Right kidney (tissue), 1 donor: ENCODE measurements around the gene AP1M1.

ENCODE experiments used
- DNase-seq: peaks from one replicate; pipeline ENCODE4 v3.0.0-alpha.2; 2016

The AP1M1 gene

DNA sequence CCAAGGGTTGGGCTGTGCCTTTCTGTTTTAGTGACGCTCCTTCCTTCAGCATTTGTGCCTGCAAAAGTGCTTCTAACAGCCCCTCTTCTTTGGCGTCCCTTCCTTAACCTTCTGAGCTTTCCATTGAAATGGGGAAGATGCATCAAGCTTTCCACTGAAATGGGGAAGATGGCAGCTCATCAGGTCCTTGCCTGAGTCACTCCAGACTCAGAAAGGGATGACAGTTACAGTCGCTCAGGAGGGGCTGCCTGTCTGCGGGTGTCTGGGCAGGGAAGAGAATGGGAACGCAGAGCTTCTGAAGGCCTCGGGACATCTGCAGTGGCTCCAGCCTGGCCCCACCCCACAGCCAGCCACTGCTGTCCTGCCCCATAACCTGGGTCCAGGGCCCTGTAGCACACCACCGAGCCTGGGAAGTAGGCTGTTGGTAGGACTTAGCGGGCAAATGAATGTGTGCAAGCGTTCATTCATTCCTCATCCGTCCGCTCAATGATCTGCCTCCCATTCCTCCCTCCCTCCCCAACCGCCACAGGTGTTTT, 9.8 kb downstream of the AP1M1 start:
- DNase-seq, result no peak

DNA sequence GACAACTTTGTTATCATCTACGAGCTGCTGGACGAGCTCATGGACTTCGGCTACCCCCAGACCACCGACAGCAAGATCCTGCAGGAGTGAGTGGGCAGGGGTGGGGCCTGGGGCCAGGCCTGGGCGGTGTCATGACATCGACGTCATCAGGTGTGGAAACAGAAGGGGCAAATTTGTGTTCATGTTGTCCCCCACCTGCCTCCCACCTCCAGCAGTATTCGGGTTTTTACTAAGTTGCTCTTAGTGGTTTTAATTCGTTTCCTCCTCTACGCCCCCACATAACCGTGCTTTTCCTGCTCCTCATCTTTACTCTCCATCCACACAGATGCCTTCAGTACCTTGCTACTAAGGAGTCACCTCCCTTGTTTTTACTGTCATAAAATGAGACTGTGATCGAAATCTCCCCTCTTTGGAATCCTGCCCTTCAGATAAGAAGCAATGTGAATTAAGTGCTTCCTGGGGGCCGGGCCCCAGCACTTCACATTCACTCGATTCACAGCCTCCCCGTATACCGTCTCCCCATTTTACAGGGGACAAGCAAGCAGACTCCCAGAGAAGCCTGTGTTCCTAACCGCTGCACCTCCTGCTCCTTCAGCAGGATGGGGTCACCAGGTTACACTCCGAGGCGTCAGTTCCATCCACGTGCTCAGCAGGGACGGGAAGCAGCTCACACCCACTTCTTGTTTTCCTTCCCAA, 10.5 kb downstream of the AP1M1 start:
- no peak for DNase-seq

DNA sequence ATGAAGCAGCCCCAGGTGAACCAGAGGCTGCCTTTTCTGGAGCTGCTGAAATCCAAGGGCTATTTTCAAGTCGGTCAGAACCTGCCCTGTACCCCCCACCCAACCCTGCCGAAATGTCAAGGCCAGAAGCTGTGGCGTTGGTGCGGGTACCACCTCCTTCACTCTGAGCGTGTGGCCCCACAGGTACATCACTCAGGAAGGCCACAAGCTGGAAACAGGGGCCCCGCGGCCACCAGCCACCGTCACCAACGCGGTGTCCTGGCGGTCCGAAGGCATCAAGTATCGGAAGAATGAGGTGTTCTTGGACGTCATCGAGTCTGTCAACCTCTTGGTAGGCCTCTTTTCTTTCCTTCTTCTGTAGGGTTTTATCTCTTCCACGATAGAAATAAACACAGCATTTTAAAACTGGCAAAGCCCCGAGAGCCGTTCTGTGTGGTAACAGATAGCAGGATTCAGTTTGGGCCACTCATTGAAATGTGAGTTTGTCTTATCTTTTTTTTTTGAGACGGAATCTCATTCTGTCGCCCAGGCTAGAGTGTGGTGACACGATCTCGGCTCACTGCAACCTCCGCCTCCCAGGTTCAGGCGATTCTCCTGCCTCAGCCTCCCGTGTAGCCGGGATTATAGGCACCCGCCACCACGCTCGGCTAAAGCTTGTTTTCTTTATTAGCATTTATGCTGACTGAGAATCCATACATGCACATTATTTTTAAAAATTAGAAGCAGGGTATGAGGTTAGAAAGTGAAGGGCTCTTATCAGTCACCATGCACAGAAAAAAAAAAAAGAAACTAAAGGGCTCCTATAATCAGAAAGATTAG, 11.3 kb downstream of the AP1M1 start:
- no peak for DNase-seq

DNA sequence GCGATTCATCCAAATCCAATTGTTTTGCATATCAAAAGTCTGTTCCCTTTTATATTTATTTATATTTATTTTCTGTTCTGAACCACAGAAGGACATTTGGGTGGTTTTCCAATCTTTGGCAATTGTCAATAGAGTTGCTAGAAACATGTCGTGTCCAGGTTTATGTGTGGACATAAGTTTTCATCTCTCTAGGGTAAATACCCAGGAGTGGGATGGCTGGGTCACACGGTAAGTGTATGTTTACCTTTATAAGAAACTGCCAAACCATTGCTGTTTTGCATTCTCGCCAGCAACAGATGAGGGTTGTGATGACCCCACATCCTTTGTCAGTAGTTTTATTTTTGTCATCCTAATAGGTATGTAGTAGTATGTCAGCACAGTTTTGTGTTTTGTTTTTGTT, 12.5 kb downstream of the AP1M1 start:
- DNase-seq, result no peak

DNA sequence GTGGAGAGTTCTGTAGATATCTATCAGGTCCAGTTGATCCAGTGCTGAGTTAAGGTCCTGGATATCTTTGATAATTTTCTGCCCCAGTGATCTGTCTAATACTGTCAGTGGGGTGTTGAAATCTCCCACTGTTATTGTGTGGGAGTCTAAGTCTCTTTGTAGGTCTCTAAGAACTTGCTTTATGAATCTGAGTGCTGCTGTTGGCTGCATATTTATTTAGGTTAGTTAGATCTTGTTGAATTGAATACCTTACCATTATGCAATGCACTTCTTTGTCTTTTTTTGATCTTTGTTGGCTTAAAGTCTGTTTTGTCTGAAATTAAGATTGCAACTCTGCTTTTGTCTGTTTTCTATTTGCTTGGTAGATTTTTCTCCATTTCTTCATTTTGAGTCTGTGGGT, 15.4 kb downstream of the AP1M1 start:
- no peak for DNase-seq

DNA sequence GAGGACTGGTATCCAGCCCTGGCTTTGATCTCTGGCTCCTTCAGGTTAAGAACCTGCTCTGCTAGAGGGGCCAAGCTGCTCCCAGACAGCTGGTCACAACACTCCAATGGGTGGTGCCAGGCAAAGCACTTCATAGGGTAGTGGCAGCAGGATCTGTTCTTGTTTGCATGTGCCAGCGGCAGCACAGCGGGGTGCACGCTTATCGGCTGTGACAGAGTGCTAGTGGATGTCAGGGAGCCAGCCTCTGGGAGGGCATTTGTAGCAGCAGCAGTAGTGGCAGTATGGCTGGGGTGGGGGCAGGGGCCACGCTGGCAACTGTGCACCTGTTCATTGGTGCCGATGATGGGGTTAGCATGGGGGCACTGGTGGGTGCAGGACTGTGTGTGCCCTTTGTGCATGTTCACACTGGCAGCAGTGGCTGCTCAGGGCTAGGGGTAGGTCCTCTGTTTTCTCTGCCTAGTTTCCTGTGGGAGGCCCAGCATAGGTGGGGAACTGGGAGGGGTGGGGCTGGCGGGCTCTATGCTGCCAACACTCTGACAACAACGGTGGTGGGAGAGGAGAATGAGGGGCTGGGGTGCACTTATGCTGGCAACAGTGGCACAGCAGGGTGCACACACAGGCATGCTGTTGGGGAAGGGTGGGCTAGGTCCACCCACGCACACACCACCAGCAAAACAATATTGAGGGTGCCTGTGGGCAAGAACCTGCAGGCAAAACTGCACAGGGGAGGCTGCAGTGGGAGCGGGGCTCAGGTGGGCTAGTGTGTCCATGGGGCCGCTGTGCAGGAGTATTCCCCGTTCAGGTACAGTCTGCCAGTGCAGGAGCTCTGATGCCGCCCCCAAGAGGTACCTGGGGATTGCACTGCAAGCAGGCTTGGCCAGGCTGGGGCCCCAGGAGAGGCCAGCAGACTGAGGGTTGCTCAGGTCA, 19.3 kb downstream of the AP1M1 start:
- DNase-seq, result no peak

DNA sequence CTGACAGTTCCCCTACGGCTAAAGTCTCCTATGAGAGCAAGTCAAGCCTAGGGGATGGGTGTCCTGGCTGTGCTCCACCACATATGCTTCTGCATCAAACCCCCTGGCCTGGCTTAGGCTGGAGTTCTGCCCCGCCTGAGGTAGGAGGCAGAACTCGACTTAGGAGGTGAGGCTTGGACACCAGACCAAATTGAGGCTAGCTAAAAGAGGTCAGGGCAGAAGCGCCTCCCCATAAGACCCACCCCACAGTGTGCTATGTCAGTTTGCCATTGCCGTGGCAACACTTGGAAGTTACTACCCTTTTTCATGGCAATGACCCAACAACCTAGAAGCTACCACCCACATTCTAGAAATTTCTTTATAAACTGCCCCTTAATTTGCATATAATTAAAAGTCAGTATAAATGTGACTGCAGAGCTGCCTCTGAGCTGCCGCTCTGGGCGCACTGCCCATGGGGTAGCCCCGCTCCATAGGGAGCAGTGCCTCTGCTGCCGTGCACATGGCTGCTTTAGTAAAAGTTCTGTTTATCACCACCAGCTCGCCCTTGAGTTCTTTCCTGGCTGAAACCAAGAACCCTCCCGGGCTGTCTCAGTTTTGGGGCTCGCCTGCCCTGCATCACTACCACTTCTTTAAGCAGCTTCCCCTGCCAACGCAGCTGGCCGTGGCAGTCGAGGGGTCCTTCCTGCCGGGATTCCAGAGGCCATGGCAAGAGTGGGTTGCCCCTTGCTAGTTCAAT, 20.2 kb downstream of the AP1M1 start:
- DNase-seq, result no peak

DNA sequence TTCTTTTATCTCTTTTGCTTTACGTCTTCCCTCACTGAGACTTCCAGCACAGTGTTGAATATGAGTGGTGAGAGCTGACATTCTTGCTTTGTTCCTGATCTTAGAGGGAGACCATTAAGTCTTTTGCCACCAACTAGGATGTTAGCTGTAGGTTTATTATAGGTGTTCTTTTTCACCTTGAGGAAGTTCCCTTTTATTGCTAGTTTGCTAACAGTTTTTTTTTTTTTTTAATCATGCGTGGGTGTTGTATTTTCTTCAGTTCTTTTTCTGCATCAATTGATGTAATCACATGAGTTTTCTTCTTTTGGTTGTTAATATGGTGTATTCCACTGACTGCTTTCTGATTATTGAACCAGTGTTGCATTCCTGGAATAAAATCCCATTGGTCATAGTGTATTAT, 21.1 kb downstream of the AP1M1 start:
- DNase-seq, result no peak

DNA sequence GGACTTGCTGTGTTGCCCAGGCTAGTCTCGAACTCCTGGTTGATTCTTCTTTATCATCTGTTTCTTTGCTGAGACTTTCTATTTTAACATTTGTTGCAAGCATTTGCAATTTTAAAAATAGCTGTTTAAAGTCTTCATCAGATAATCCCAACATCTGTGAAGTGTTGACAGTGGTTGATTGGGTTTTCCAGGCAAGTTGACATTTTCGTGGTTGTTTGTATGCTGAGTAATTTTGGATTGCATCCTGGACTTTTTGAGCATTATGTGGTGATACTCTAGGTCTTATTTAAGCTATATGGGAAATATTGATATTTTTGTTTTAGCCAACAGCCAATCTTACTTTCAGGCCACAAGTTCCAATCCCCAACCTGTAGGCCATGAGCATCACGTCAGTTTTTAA, 25.1 kb downstream of the AP1M1 start:
- no peak for DNase-seq

DNA sequence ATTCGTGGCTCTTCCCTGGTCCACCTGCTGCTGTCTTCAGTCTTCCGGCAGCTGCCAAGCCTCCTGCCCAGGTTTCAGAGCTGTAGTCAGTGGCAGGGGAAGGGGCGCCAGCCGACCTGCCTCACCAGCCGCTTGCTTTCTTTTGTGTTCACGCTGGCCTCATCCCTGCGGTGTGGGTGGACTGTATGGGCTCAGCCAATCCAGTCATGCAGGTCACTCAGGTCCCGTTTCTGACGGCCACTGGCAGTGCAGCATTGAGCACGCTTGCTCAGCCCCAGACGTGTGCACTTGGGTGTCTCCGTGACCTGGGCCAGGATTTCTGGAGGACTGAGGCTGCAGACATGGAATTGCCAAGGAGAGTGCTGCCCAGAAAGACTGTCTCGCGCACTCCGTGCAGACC, 26.0 kb downstream of the AP1M1 start:
- DNase-seq, result no peak

DNA sequence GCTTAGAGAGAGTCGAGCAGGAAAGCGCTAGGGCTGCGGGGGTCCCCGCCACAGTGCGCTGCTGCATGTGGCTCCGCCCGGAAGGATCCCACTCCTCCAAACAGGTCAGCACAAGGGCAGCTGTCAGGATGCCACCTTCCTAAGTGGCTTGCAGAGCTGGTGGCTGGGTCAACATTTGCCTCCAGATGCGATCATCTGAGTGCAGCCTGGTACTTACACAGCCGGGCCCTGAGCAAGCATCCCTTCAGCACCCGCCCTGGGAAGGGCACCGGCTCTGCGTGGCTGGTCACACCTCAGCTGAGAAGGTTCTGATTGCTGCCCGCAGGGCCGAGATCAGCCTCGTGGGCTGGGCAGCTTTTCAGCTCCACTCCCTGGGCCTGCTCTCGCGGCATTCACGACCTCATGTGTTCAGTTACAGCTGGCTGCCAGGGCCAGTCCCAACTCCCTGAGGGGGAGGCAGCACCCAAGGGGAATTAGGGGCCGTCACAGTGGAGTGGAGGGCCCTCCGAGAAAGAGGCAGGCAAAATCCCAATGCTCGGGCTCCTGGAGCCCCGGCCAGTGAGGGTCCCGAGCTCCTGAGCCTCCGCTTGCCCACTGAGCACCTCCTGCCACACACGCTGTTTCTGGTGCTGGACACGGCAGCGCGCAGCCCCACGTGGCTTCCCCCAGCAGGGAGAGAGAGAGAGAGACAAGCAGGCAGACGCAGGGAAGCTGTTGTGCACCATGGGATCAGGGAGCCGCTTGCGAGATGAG, 26.8 kb downstream of the AP1M1 start:
- no peak for DNase-seq

DNA sequence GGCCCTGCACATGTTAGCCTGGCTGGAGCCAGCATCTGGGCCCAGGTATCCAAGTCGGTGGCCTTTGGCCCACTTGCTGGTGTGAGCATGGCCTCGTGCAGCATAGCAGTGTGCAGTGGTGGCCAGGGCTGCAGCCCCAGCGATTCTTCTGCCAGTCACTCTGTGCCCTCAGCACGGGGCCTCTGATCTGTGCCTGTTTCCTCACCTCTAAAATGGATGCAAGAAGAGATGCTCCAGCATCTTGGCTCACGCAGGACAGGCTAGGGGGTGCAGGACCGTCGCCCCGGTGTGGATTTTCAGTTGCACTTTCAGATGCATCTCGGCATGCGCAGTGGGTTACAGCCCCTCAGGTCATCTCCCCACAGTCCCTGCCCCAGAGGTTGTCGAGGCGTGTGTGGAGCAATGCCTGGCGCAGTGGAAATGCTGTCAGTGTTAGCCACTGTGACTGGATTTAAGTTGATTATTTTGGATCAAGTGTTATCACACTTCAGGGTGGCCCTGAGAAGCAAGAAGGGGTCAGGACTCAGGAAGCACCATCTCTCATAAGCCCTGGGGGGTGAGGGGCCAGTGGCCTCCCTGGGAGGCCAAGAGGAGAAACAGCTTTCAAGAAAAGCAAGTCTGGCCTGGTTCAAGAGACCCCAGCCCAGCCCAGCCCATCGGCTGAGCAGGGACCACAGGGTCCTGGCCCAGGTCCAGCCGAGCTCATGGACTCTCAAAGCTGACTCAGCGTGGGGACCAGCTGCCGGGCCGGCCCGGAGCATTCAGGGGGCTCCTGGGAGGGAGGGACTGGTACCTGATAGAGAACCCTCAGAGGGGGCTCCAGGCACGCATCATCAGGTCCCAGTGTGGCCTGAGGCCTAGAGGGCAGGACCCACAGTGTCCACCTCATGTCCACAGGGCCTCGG, 27.8 kb downstream of the AP1M1 start:
- DNase-seq, result no peak

DNA sequence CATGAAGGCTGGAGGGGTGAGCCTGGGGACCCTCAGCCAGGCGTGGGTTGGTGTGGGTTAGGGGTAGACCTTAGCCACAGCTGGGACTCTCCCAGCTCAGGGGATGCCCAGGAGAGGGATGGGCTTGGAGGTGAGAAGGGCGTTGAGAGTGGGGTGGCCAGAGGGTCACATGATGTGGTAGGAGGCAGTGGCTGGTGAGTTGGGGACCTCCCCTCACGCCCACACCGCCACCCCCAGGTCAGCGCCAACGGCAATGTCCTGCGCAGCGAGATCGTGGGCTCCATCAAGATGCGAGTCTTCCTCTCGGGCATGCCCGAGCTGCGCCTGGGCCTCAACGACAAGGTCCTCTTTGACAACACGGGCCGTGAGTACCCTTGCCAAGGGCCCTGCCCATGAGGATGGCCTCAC, 28.5 kb downstream of the AP1M1 start:
- DNase-seq, result no peak

DNA sequence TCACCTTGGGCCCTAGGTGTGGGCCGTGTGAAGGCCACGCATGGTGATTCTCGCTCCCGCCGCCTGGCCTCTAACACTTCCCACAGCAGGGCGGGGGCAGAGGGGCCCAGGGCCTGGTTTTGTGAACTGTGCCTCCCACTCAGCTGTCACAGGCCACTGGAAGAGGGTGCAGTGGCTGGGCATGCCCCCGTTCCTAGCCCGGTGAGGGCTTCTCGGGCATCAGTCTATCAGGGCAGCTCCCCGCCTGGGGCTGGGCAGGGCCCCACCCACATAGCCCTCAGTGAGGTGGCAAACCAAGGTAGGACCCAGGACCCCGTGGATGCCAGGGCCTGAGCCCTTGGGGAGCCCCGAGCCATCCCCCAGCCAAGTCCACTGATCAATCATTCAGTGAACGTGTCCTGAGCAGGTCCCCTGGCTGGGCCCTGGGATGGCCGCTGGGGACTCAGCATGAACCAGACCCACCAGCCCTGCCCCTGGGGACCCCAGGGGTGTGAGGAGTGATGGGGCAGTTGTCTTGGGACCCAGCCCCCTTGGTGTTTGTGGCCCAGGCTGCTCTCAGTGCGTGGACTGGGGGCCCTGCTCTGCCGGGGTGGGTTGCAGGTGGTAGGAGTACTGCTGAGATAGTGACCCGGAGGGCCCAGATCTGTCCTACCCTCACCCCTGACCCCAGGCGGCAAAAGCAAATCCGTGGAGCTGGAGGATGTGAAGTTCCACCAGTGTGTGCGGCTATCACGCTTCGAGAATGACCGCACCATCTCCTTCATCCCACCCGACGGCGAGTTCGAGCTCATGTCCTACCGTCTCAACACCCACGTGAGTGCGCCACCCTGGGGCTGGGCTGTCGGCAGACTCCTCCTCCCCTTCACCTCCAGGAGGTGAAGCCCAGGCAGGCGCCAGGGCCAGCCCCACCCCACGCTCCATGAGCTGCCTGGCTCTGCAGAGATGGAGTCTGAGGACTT, 29.4 kb downstream of the AP1M1 start:
- DNase-seq, result no peak

DNA sequence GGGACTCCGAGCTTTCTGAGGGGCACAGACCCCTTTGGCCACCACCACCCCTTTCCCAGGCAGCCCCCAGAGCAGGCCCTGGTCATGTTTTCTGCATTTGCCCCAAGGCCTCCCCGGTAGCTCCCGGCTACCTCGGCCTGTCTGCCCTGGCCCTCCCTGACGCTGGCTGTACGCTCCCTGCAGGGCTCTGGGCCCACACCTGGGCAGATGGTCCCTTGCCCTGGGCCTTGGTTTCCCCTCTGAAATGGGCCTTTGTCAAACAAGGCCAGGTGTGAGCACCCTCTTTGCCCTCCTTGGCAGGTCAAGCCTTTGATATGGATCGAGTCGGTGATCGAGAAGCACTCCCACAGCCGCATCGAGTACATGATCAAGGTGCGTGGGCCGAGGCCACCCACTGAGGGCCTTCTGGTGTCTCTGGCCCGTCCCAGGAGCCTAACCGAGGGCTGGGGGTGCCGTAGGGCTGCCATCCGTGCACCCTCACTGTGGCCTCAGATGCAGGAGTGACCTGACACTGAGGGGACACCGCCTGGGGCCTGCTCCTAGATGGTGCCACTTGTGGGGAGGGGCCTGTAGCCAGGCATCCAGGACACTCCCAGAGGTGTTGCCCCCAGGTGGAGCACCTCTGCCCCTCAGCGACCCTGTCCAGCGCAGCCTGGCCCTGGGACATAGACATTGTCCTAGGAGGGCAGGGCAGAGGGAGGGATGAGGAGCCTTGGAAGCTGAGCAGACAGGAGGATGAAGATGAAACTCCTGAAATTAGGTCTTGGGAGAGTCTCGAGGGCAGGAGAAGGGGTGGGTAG, 30.3 kb downstream of the AP1M1 start:
- no peak for DNase-seq

DNA sequence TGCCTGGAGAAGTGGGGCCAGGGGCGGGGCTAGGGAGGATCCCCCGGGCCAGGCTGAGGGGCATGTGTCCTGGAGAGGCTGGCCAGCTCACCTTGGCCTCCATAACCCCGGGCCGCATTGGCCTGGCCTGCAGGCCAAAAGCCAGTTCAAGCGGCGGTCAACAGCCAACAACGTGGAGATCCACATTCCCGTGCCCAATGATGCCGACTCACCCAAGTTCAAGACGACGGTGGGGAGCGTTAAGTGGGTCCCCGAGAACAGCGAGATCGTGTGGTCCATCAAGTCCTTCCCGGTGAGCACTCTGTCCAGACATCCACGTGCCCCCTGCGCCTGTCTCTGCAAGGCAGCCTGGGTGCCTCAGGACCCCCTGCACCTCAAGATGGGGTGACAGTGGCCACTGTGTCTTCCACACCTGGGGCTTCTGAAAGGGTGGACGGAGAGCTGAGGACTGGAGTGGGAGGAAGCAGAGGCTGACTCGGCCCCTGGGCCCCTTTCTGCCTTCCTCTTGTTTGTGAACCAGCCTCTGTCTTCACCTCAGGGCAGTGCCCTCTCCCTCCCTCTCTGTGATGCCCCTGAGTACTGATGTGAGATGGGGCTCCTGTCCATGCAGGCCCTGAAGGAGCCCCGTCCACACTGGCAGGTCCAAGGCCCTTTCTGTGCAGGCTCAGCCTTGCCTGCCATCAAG, 31.1 kb downstream of the AP1M1 start:
- DNase-seq, result no peak

DNA sequence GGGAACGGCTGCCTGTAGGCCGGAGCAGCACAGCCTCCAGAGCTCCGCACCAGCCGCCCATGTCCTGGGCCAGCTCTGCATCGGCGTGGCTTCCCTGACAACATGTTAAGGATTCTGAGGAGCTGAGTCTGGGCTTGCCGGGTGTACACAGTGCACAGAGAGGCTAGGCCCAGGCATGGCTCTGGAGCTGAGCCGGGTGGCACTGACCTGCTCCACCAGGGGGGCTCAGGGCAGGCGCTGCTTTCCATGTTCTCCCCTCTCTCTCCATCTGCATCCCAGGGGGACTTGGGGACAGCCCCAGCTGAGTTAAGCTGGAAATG, 31.6 kb downstream of the AP1M1 start:
- no peak for DNase-seq

DNA sequence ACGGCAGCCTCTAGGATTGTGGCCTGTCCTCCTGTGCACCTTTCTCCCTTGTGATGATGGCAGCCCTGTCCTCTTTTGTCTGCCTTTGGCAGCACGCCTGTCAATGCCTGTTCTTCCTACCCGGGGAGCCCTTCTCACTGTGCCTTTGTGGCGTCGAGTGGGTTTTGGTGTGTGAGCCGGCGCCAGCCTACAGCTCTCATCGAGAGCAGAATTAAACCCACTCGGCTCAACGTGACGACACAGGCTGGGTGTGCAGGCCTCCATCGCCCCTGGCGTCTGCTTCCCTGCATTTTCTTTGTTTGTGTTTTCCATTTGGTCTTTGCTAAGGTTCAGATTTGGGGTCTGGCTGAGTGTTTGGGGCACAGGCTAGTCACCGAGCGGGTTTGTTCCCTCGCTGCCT, 34.4 kb downstream of the AP1M1 start:
- no peak for DNase-seq
